ENCODE measurements around the gene PI4K2A.

Gene PI4K2A

GRCh38 chr10:97689559-97690020, 49.1 kb downstream of the PI4K2A start:
- no peak for TF ChIP-seq CTCF (IDR thresholded peaks at IDR 0.05)

- TF ChIP-seq CTCF (IDR thresholded peaks at IDR 0.05), result no peak
These were observed 49.7 kb downstream of the PI4K2A start for GRCh38 chr10:97690133-97690532.

GRCh38 chr10:97701438-97702069, 61.1 kb downstream of the PI4K2A start:
- TF ChIP-seq CTCF (IDR thresholded peaks at IDR 0.05), result peak; percentile 89

GRCh38 chr10:97703398-97704067, 63.1 kb downstream of the PI4K2A start:
- no peak for TF ChIP-seq CTCF (IDR thresholded peaks at IDR 0.05)

- no peak for TF ChIP-seq CTCF (IDR thresholded peaks at IDR 0.05)
These were observed 63.9 kb downstream of the PI4K2A start for GRCh38 chr10:97704341-97704740.

GRCh38 chr10:97705006-97705670, 64.7 kb downstream of the PI4K2A start:
- no peak for TF ChIP-seq CTCF (IDR thresholded peaks at IDR 0.05)

- TF ChIP-seq CTCF (IDR thresholded peaks at IDR 0.05), result no peak
These were observed 66.8 kb downstream of the PI4K2A start for GRCh38 chr10:97707134-97707861.
